Pons (tissue), 1 donor: ENCODE measurements around the gene LOXL3.

Source experiments
- DNase-seq: peaks from one replicate; pipeline ENCODE4 v3.0.0-alpha.2; 2016; ENCODE audit warnings: low spot score

The LOXL3 gene, protein sequence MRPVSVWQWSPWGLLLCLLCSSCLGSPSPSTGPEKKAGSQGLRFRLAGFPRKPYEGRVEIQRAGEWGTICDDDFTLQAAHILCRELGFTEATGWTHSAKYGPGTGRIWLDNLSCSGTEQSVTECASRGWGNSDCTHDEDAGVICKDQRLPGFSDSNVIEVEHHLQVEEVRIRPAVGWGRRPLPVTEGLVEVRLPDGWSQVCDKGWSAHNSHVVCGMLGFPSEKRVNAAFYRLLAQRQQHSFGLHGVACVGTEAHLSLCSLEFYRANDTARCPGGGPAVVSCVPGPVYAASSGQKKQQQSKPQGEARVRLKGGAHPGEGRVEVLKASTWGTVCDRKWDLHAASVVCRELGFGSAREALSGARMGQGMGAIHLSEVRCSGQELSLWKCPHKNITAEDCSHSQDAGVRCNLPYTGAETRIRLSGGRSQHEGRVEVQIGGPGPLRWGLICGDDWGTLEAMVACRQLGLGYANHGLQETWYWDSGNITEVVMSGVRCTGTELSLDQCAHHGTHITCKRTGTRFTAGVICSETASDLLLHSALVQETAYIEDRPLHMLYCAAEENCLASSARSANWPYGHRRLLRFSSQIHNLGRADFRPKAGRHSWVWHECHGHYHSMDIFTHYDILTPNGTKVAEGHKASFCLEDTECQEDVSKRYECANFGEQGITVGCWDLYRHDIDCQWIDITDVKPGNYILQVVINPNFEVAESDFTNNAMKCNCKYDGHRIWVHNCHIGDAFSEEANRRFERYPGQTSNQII

GRCh38 chr2:74553892-74554819 lies at the start of gene LOXL3, which contains the start of gene DOK1:
TSS of gene LOXL3 (minus strand) at chr2:74553942. CDS start at chr2:74552634, 1,308 bp downstream.
TSS of gene DOK1 (plus strand) at chr2:74554720. CDS start at chr2:74554755, 35 bp downstream.
- peak; percentile 50 for DNase-seq

DNA sequence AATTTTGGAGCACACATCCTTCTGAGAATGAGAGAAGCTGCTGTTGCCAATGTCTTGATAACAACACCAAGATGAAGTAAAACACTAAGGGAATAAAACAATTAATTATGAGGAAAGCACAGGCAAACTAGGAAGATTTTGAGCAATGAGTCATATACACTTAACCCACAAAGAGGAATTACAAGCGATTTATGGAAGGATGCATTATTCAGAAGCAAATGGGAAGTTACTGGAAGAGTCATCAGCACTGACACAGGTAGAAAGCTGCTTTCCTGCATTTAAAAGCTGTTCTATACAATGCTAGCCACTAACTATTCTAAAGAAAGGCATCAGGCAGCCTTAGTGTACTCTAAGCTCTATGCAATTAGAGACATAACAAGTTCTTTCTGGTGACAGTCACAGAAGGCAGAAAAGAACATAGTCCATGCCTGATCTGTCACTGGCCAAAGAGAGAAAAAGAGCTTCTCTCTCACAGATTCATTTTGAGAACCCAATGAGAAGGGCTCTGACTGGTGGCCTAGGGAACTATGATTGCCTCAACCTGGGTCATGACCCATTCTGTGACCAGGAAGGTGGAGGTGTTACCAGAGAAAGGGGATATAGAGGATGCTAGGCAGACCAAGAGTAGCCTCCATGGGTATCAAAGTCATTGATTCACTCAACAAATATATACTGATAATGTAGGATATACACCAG lies 49.0 kb upstream of the LOXL3 start:
- DNase-seq = no peak

- no peak for DNase-seq
These were observed 45.9 kb upstream of the LOXL3 start for GRCh38 chr2:74599676-74600075.

- DNase-seq = no peak
These were observed 43.7 kb upstream of the LOXL3 start for GRCh38 chr2:74597410-74597809.

- DNase-seq = no peak
These were observed 42.8 kb upstream of the LOXL3 start for GRCh38 chr2:74596584-74596983.

GRCh38 chr2:74593826-74594772 lies 40.4 kb upstream of the LOXL3 start:
- DNase-seq = no peak

- DNase-seq = no peak
These were observed 34.9 kb upstream of the LOXL3 start for GRCh38 chr2:74588664-74589063.

- peak; percentile 78 for DNase-seq
These were observed 34.0 kb upstream of the LOXL3 start for GRCh38 chr2:74587664-74588277.

- peak; percentile 39 for DNase-seq
These were observed 31.9 kb upstream of the LOXL3 start for GRCh38 chr2:74585406-74586185.

- DNase-seq = no peak
These were observed 30.4 kb upstream of the LOXL3 start for GRCh38 chr2:74584088-74584645.

DNA sequence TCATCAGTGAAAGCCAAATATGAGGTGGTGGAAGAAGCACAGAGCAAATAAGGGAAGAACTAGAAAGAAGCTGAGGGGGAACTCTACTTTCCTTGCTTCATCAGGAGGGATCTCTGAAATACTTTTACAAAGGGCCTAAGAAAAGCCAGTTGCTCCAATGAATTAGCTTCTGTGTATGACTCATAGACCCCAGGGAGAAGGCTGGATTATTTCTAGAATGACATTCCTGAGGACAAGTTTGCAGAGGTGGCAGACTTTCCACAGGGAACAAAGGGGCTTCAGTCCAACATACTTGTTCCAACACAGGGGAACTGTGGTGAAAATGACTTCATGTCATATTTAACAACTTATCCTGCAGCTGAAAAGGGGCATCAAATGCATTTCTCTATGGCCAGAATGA lies 29.8 kb upstream of the LOXL3 start:
- no peak for DNase-seq

GRCh38 chr2:74582184-74582583 lies 28.4 kb upstream of the LOXL3 start:
- DNase-seq = no peak

DNA sequence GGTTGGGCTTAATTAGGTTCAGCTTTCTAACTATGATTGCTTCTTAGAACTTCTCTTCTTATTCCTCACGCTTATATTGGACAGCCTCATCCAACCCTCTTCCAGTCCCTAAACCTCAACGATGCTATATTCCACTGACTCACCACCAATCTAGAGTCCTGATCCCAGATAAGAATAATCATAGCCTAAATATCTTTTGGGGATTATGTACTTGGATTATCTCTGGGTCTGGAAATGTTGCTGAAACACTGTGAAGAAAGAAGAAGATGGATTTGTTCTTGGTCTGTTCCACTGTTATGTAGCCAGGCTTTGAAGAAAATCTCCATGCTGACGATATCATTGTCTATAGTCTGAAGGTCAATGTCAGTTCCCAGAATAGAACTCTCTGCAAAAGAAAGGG lies 27.7 kb upstream of the LOXL3 start:
- no peak for DNase-seq

DNA sequence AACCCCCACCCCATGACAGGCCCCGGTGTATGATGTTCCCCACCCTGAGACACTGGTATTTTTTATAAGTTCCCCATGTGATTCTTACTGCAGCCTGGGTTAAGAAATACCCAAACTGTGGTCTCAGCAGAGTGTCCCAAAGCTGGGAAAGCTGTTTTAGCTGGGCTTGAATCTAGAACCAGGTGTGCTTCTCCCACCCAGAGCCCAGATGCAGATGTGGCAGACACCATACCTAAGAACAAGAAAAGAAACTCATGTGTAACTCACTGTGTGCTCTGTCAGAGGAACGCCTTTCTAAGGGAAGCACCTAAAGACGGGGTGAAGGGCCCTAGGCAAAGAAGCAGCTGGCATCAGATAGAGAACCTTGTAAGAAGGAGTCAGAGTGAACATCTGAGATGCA lies 24.7 kb upstream of the LOXL3 start:
- no peak for DNase-seq

DNA sequence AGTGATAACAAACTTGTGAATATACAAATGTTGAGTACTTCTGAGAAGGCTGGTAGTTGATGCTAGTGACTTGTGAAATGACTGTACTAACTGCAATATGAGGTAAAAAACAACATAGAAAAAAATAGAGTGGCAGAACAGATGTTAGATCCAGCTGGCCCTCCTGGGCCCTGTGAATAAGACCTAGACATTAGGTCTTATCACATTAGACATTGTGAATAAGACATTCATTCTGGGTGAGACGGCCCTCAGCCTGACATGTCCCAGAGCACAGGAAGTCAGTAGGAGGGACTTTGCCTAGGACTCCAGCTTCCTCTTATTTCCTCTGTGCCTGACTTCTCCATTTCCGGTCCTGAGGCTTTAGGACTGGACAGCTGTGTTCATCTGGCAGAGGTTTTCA lies 23.7 kb upstream of the LOXL3 start:
- peak; percentile 42 for DNase-seq

DNA sequence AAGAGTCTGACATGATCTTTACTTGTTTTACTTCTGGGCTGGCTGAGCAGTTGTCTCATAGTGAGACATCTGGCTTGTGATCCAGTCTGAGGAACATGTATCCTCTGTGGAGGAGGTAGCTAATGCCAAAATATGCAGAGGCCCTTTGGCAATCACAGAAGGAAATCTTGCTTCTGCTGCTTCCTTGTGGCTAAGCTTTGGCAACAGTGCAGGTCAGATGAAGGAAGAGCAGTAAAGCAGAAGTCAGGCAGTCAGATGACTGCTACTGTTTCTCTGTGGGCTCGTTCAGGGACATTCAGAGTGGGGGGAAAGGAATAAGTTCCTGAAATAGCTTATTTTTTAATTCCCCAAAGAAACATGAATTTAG lies 23.1 kb upstream of the LOXL3 start:
- DNase-seq = peak; percentile 80

- DNase-seq = no peak
These were observed 22.6 kb upstream of the LOXL3 start for GRCh38 chr2:74576211-74576862.

DNA sequence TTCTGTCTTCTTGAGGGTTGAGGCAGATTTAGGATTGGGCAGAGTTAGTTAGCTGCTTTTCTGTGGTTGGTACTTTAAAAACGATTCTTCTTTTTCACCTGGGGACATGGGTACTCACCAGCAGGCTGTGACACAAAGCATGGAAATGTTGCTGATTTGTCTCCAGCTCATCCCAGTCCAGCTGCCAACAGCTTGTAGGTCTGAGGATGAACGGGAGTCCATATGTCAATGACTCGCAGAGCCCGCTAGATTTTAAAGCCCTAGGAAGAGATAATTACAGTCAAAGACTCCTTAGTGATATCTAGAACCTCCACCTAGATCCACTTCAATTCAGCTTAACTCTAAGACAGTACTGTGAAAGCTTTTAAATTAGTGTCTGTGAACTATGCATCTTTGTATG lies 21.6 kb upstream of the LOXL3 start:
- no peak for DNase-seq
